ENCODE data around the gene EHMT1.
"Not testable (repeated sequence)": the region's sequence is repeated elsewhere in the genome, so short reads cannot be mapped to it uniquely, and the experiment has no call there.

Gene EHMT1

GRCh38 chr9:137809040-137809576 is 190.3 kb downstream of the EHMT1 start:
- no peak for DNase-seq (ENCODE audit: low read depth, low spot score)
- Histone ChIP-seq H3K4me3 (no peak overlapping the region), H3K9ac (ENCODE audit: insufficient read length) (no peak overlapping the region), H3K27ac (no peak overlapping the region), H3K9me3 (ENCODE audit: low read depth, low read length) (no peaks in the 10 kb centered on the region), H3K36me3 (ENCODE audit: insufficient read depth, low read length) (peaks cover 13% of the 10 kb centered on the region)
- no peak for TF ChIP-seq EZH2 (IDR thresholded peaks at IDR 0.05)
- TF ChIP-seq POLR2AphosphoS5 (IDR thresholded peaks at IDR 0.05; ENCODE audit: borderline replicate concordance, low read depth, low read length) = no peak
- TF ChIP-seq FOXP2 (optimal IDR thresholded peaks at IDR 0.05; ENCODE audit: control extremely low read depth, extremely low read length, insufficient read depth) = no peak

GRCh38 chr9:137809726-137810450 is 191.1 kb downstream of the EHMT1 start:
- DNase-seq (ENCODE audit: low read depth, low spot score) = not testable (repeated sequence)
- peaks cover 10% of the 10 kb centered on the region; the same call in 1 of the 2 replicates for H3K36me3 ChIP-seq (ENCODE audit: insufficient read depth, low read length)

GRCh38 chr9:137811283-137811870 is 192.6 kb downstream of the EHMT1 start:
- H3K9me3 ChIP-seq (ENCODE audit: low read depth, low read length) = no peaks in the 10 kb centered on the region
- H3K9ac ChIP-seq (ENCODE audit: insufficient read length) = no peak overlapping the region
- peaks cover 23% of the 10 kb centered on the region for H3K36me3 ChIP-seq (ENCODE audit: insufficient read depth, low read length)
- no peak overlapping the region for H3K4me3 ChIP-seq
- no peak overlapping the region for H3K27ac ChIP-seq
- TF ChIP-seq EZH2 (IDR thresholded peaks at IDR 0.05) (no peak), POLR2AphosphoS5 (IDR thresholded peaks at IDR 0.05; ENCODE audit: borderline replicate concordance, low read depth, low read length) (no peak), FOXP2 (optimal IDR thresholded peaks at IDR 0.05; ENCODE audit: control extremely low read depth, extremely low read length, insufficient read depth) (no peak)
- no peak for DNase-seq (ENCODE audit: low read depth, low spot score)

More at GRCh38 chr9:137809726-137810450, 191.1 kb downstream of the EHMT1 start:
- not testable (repeated sequence) for H3K9ac ChIP-seq (ENCODE audit: insufficient read length); H3K4me3 ChIP-seq; H3K9me3 ChIP-seq (ENCODE audit: low read depth, low read length); H3K27ac ChIP-seq

DNA sequence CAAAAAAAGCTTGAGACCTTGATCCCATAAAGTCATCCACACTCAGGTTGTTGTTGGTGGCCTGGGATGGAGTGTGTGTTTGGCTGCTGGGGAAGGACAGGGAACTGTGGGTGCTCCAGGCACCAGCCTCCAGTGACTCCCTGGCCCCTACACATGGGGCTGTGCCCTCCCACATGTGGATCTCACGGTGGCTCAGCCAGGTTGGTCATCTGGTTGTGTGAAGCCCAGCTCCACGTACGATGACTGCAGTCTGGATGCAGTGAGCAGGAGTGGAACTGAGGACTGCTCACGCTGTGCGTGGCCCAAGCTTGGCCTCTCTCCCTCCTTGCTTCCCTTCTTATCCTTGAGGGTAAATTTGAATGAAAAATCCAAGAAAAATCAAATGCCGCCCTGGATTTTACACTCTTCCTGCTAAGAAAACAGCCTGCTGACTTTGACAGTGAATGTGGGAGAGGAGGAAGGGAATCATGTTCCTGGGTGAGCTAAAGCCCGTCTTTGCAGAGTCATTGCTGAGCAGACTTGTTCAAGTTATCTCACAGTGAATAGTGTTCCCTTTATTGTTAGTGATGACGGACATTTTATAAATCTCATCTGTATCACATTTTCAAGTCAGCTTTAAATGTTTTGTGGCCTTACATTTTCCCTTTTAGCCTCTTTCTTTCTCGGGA is 193.7 kb downstream of the EHMT1 start:
- DNase-seq (ENCODE audit: low read depth, low spot score) = no peak
- Histone ChIP-seq H3K9me3 (ENCODE audit: low read depth, low read length) (no peaks in the 10 kb centered on the region), H3K27ac (no peak overlapping the region), H3K4me3 (no peak overlapping the region), H3K9ac (ENCODE audit: insufficient read length) (no peak overlapping the region), H3K36me3 (ENCODE audit: insufficient read depth, low read length) (peaks cover 34% of the 10 kb centered on the region)
- no peak for TF ChIP-seq FOXP2 (optimal IDR thresholded peaks at IDR 0.05; ENCODE audit: control extremely low read depth, extremely low read length, insufficient read depth)
- TF ChIP-seq EZH2 (IDR thresholded peaks at IDR 0.05) = no peak
- no peak for TF ChIP-seq POLR2AphosphoS5 (IDR thresholded peaks at IDR 0.05; ENCODE audit: borderline replicate concordance, low read depth, low read length)

DNA sequence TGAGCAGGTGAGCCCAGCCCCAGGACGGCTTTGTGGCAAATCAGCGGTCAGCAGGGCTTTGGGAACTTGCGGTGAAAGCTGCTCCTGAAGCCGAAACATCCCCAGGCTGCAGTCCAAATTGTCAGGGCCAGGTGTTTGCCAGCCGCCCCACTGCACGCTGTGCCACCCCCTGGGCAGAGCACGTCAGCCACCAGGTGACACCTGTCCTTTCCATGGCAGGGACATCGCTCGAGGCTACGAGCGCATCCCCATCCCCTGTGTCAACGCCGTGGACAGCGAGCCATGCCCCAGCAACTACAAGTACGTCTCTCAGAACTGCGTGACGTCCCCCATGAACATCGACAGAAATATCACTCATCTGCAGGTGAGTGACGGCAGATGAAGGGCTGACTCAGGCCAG is 194.4 kb downstream of the EHMT1 start:
- peaks cover 41% of the 10 kb centered on the region for H3K36me3 ChIP-seq (ENCODE audit: insufficient read depth, low read length)
- H3K4me3 ChIP-seq = no peak overlapping the region
- H3K9me3 ChIP-seq (ENCODE audit: low read depth, low read length) = no peaks in the 10 kb centered on the region
- H3K27ac ChIP-seq = no peak overlapping the region
- no peak overlapping the region for H3K9ac ChIP-seq (ENCODE audit: insufficient read length)
- DNase-seq (ENCODE audit: low read depth, low spot score) = no peak
- no peak for TF ChIP-seq FOXP2 (optimal IDR thresholded peaks at IDR 0.05; ENCODE audit: control extremely low read depth, extremely low read length, insufficient read depth)
- no peak for TF ChIP-seq POLR2AphosphoS5 (IDR thresholded peaks at IDR 0.05; ENCODE audit: borderline replicate concordance, low read depth, low read length)
- TF ChIP-seq EZH2 (IDR thresholded peaks at IDR 0.05) = no peak

DNA sequence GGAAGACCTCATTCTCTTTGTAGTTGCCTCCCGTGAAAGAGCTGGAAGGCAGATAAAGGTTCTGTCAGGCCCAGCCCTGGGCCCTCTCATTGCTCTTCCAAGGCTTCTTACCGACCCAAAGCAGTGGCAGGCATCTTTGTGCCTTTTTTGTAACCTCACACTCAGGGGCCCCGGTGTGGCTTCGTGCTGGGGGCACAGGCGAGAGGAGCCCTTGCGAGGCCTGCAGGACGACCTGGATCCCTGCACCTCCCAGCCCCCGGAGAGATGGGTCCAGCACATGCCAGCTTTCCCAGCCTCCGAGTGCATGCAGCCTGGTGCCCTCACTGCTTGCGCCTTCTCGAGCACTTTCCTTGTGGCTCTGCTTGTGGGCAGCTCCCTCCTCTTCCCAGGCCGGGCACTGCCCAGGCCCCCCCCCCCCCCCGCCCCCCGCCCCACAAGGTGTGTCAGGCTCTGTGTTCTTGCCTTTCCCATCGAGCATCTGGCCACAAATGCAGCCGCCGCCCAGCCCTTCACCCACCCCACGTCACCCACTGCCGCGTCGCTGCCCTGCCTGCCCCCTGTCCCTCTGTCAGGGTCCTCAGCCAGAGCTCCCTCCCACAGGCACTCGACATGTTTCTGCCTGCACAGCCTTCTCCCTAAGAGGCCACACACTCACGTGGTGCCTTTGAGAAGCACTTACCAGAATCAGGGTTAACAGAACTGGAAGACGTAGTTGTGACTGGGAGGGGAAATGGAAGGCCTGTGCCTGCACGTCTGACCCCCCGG is 195.0 kb downstream of the EHMT1 start:
- H3K4me3 ChIP-seq = no peak overlapping the region
- TF ChIP-seq EZH2 (IDR thresholded peaks at IDR 0.05) (no peak), POLR2AphosphoS5 (IDR thresholded peaks at IDR 0.05; ENCODE audit: borderline replicate concordance, low read depth, low read length) (no peak), FOXP2 (optimal IDR thresholded peaks at IDR 0.05; ENCODE audit: control extremely low read depth, extremely low read length, insufficient read depth) (no peak)
- peaks cover 43% of the 10 kb centered on the region for H3K36me3 ChIP-seq (ENCODE audit: insufficient read depth, low read length)

GRCh38 chr9:137814436-137814835 is 195.6 kb downstream of the EHMT1 start:
- H3K27ac ChIP-seq = no peak overlapping the region
- H3K4me3 ChIP-seq = no peak overlapping the region
- no peak for DNase-seq (ENCODE audit: low read depth, low spot score)
- peaks cover 43% of the 10 kb centered on the region for H3K36me3 ChIP-seq (ENCODE audit: insufficient read depth, low read length)
- no peaks in the 10 kb centered on the region for H3K9me3 ChIP-seq (ENCODE audit: low read depth, low read length)
- no peak overlapping the region for H3K9ac ChIP-seq (ENCODE audit: insufficient read length)
- no peak for TF ChIP-seq POLR2AphosphoS5 (IDR thresholded peaks at IDR 0.05; ENCODE audit: borderline replicate concordance, low read depth, low read length)

More for the DNA sequence above, 195.0 kb downstream of the EHMT1 start:
- H3K9me3 ChIP-seq (ENCODE audit: low read depth, low read length) = no peaks in the 10 kb centered on the region
- no peak for DNase-seq (ENCODE audit: low read depth, low spot score)
- H3K9ac ChIP-seq (ENCODE audit: insufficient read length) = no peak overlapping the region
- no peak overlapping the region for H3K27ac ChIP-seq

DNA sequence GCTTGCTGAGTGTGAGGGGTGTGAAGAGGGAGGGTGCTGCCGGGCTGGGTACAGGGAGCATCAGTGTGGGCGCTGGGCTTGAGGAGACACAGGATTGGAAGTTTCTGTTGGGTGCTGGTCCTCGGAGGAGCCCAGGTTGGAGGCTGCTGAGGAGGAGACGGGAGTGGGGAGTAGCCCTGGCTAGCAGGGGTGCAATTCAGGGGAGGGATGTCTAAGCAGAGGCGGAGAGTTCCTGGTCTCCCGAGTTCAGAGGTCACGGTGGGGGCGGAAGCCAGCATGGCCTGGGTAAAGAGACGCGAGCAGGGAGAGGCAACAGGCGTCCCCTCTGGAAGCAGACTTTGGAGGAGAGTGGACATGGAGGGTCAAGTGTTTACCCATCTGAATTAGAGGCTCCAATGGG is 196.0 kb downstream of the EHMT1 start:
- no peak overlapping the region for H3K9ac ChIP-seq (ENCODE audit: insufficient read length)
- no peaks in the 10 kb centered on the region for H3K9me3 ChIP-seq (ENCODE audit: low read depth, low read length)
- TF ChIP-seq FOXP2 (optimal IDR thresholded peaks at IDR 0.05; ENCODE audit: control extremely low read depth, extremely low read length, insufficient read depth) = no peak
- peaks cover 43% of the 10 kb centered on the region for H3K36me3 ChIP-seq (ENCODE audit: insufficient read depth, low read length)
- H3K4me3 ChIP-seq = no peak overlapping the region
- no peak overlapping the region for H3K27ac ChIP-seq
- no peak for DNase-seq (ENCODE audit: low read depth, low spot score)
